8988T (cell line): ENCODE measurements around the gene CREG2.

ENCODE experiments used
- DNase-seq: peaks from one replicate; pipeline ENCODE4 v3.0.0; 2011

The CREG2 gene, protein sequence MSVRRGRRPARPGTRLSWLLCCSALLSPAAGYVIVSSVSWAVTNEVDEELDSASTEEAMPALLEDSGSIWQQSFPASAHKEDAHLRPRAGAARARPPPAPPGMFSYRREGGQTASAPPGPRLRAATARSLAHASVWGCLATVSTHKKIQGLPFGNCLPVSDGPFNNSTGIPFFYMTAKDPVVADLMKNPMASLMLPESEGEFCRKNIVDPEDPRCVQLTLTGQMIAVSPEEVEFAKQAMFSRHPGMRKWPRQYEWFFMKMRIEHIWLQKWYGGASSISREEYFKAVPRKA

DNA sequence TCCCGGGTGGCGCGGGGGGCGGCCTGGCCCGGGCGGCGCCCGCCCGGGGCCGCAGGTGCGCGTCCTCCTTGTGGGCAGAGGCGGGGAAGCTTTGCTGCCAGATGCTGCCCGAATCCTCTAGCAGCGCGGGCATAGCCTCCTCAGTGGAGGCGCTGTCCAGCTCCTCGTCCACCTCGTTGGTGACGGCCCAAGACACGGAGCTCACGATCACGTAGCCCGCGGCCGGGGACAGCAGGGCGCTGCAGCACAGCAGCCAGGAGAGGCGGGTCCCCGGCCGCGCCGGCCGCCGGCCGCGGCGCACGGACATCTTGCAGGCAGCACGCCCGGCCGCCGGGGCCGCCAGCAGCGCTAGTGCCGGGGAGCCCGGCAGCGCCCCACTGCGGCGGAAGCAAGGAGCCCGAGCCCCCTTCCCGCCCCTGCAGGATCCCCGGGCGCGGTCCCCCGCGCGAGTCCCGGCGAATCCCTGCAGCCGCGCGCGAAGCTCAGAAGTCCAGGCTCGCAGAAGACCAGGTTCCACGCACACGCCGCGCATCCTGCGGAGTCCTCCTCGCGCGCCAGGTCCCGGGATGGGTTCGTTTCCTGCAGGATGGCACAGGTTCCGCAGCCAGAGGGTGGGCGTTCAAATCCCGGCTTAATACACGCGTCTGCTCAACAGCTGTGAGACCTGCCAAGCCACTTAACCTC, at the start of gene CREG2:
Gene CREG2, minus strand, starts transcription at position 353 of the 684 bp plus-strand sequence. Its CDS starts 46 bp downstream, at position 307.
- peak; percentile 89 for DNase-seq

DNA sequence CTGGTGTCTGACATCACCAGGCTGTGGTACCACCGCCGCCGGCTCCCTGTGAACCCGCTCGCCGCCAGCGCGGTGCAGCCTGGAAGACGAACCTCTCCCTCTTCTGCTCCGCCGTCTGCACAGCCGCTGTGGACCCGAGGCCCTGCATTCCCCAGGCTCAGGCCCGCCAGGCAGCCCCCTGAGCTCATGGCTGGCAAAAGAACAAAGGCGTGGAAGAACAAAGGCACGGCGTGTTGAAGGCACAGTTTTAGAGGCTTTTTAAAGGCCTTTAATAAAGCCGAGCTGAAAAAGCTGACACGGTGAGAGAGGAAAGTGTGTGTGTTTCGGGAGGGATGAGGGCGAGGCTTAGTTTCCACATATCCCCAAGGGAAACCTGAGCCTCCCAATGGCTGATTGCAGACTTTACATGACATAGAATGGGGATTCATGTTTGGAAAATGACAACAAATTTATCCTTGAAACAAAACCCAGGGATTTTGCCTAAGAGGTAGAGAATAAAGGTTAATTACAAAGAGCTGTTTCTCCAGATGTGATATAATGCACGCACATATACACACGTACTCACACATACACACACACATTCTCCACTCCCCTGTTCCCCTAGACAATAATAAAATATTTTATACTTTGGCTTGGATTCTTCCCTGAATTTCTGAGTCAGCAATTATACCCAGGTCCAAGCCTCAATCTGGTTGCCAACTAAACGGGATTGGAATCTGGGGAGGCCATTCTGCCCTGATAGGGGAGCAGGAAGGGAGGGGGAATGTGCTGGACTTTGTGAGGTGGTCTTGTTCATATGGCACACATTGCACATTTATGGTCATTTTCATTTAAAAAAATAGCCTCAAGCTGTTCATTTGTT, 47.9 kb upstream of the CREG2 start:
- no peak for DNase-seq

DNA sequence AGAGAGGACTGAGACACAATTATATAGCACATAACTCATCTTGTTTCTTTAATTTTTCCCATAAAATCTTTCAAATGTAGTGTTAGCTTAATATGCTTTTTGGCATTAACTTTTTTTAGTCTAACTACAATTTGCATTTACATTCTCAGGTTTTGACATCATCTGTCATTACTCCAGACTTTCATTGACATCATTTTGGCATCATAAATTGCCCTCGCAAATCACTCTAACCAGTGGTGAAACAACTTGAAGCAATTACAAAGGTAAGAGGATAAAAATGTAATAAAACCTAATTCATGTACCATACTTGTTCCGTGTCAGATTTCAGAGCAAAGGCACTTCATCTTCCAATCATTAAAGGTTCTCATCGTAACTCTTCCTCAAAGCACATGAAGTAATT, 46.2 kb upstream of the CREG2 start:
- DNase-seq, result no peak

DNA sequence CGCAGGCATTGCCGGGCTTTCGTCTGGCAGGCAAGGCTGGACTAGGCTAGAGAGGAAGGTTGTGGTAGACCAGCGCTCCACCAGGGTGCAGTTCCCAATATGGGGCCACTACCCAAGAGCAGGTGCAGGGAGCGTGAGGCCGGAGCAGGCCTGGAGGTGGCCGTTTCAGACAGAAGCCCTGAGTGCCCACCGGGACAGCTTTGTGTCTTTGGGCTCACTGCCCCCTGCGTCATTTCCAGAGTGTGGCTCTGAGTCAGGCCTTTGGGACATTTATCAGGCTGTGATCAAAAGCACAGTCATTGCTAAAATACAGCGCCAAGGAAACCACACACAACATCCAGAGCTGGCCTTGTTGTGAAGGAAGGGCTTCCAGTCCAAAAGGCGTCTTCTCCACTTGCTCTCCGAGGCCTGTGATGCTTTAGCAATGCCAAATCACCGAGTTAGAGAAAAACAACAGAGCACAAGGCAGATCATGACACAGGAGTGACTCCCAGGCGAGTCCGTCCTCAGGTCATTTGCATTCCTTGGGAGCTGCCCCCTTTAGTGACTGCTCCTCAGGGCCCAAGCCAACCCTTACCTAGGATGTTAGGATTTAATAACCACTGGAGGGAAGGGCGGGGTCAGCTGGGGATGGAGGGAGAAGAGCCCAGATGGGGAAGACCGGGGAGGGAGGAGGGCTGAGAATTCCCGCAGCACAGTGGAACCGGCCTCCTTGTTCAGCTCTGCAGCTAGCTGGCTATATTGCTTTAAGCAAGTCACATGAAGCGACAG, 45.3 kb upstream of the CREG2 start:
- no peak for DNase-seq

DNA sequence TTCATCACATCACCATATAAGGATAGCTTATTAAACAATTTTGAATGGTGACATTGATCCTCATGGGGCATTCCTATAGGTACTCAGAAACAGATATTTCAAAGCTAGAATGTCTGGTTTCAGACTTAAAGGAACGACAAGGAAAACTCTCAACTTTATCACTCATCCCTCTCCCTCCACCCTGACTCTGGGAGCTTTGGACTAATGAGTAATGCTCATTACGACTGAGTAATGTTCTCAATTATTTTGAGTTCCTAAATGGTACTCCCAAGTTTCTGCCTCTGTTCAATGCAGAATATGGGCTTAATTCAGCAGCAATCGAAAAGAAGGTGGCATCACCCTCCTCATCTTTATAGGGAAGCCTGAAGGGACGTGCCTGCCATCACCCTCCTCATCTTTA, 44.2 kb upstream of the CREG2 start:
- DNase-seq, result no peak

DNA sequence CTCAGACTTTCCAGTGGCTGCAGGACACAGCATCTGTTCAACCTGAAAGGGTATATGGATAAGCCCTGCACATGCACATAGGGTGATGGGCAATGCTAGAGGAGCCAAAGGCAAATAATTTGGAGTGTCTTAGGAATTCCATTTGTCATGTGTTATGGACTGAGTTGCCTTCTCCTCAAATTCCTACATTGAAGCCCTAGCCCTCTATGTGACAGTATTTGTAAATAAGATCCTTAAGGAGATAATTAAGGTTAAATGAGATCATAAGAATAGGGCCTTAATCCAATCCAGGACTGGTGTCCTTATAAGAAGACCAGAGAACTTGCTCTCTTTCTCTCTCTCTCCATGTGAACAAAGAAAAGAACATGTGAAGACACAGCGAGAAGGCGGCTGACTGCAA, 42.9 kb upstream of the CREG2 start:
- no peak for DNase-seq

DNA sequence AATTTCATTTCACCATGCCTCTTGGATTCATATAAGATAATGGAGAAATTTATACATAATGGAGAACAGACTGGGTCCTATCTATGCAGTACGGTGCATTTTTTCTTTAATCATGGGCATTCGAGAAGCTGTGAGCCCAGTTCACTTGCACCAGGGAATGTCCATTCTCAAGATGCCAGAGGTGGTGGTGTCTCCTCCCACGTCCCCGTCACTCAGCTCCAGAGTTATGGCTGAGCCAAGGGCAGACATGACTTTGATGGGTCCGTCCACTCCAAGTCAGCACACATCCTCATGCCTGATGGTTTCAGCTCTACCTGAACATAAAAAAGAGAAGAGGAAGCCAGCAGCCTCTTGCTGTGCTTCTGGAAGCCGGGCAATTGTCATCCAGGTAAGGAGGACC, 42.1 kb upstream of the CREG2 start:
- DNase-seq, result no peak

DNA sequence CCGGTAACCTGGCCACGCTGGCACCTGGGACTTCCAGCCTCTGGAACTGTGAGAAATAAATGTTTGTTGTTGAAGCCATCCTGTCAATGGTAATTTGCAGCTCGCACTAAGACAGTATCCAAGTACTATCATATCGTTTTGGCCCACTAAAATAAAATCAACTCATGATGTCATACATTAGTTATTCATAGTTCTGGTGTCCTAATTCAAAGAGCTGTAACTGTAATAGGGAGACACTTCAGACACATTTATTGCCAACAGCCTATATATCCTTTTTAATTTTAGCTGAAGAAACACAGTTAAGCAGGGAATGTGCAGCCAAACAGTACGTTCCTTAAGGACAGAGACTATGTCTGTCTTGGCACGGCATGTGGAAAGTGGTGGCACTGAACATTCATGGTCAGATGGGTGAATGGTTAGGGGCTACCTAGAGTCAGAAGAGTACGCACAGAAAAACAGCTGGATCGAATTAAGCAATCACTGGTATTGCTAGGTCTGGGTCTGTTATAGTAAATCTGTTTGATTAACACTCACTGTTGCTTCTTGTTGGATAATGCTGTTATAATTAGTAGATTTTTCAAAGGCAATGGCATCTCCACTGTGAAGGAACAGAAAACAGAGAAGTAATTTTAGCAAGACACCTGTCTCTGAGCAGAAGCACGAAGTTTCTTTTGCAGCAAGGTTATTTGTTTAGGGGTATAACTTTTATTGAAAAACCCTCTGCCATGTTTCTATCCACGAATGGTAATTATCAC, 41.3 kb upstream of the CREG2 start:
- DNase-seq, result no peak

DNA sequence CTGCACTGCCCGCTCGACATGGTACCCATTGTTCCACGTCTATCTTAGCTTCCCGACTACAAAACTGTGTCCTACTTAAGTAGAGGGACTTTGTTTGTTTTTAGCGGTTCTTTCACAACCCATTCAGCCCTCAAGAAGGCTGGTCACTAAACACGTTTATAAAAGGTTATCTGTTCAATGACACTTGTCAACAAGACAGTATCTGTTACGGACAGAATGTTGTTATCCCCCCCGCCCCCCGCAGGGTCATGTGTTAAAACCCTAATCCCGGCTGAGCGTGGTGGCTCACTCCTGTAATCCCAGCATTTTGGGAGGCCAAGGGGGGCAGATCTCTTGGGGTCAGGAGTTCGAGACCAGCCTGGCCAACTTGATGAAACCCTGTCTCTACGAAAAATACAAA, 40.4 kb upstream of the CREG2 start:
- no peak for DNase-seq

DNA sequence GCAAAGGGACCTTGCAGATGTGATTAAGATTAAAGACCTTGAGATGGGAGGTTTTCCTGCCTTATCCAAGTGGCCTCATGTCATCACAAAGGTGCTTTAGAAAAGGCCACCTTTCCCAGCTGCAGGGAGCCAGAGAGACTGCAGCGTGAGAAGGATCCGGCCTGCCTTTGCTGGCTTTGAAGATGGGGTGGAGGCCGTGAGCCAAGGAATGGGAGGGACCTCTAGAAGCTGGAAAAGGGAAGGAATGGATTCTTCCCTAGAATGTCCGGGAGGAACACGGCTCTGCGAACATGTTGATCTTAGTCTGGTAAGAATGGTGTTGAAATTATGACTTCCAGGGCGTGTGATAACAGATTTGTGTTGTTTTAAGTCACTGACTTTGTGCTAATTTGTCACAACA, 39.9 kb upstream of the CREG2 start:
- DNase-seq, result no peak

DNA sequence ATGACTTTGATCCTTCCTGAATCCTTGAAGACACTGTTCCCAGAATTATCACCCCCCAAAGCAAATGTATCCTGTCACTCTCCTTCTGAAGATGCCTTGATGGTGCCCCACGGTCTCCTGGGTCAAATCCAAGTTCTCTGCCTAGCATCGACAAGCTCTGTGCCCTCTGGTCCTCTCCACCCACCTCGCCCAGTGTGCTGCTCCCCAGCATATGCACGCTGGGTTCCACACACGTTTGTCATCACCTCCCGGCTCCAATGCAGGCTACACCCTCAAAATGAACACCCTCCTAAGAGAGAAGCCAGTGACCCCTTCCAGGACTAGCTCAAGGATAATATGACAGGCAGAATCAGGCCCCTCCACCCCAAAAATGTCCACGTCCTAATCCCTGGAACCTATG, 39.5 kb upstream of the CREG2 start:
- DNase-seq, result no peak

DNA sequence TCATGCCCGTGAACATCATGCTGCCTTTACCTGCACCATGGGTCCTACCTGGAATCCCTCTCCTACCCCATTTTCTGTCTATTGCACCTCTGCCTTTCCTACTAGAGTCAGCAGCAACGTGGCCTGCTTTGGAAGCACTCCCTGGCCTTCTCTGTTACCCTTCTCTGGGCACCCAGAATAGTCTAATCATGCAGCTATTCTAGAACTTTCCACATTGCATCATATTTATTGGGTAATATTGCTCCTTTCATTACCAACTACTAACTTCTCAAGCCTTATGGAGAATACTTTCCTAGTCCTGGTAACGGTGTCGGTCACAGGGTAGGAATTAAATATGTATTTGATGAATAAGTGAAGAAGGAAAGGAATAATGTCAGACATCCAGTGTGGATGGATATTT, 33.3 kb upstream of the CREG2 start:
- no peak for DNase-seq

DNA sequence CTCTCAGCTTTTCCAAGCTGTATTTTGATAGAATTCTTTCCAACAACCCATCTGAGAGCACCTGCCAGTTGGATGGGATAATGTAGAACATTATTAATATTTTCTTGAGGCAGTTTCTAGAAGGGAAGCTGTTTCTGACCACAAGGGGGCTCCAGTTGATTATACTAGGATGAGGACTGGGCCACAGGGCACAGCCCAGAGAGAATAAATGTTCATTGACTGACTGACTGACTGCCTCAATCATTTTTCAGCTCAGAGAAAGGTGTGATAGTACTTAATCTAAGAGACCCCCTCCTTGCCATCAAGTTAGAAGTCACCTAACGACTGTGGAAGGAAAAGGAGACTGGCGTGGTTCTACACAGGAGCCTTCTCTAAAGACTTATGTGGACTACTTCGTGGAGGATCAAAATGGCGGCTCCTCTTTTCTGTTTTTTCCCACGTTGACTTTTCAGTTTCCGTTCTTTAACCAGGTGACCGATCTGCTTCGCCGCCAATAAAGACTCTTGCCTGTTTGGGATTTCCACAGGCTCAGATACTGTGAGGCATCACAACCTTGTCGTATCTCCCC, 31.9 kb upstream of the CREG2 start:
- DNase-seq, result no peak

DNA sequence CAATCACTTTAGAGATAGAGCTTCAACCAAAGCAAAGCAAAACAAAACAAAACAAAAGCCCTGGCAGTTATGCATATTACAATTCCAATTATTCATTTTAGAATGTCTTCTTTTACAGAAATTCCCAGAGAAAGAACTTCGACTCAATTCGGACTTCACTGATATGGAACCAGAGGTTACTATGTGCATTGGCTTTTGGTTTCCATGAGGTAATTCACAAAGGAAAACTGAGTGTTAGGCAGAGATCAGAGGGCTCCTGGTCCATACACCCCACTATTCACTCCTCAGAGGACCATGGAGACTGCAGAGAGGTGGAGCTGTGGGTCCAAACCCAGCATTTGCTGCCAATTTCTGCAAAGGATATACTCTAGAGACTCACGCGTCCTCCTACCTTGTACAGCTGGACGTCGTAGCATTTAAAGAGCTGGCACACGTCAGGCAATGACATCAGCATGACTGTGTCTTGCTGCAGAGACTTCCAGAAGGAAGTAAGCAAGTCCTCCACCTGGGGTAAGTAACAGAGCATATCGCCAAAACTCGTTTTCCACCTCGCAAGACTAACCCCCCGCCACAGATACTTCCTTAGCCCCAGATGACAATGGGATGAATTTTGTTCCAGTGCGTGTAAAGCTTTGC, 31.3 kb upstream of the CREG2 start:
- no peak for DNase-seq

DNA sequence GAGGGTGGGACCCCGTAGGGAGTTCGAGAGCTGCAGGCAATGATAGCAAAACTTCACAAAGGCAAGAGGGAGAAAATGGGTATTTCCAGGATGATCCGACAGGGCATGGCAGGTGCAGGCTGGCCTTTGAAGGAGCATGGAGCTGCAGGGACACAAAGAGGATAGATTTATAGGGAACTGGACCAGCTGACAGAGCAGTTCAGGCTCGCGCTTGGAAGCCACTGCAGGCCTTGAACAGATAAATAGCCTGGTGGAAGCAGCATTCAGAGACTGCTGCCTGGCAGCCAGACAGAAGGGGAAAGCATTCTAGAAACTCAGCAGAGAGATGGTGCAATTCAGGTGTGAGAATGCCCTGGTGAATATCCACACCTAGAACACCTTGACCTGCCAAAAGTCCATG, 29.3 kb upstream of the CREG2 start:
- DNase-seq, result no peak

DNA sequence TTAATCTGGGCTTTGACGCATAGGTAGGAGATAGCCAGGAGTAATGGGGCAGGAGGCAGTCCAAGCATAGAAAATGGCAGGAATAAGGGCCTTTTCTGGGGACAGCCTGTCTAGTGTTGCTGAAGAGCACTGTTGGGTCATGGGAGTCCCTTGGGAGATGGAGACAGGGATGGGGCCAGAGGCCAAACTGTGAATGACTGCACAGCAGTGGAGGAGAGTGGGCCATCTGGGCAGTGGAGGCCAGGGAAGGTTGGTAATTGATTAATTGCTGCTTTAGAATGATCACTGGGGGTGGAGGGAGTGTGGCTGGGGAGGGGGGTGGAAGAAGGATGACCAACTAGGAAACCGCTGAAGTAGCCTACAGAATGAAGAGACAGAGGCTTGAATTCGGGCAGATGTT, 28.6 kb upstream of the CREG2 start:
- no peak for DNase-seq

DNA sequence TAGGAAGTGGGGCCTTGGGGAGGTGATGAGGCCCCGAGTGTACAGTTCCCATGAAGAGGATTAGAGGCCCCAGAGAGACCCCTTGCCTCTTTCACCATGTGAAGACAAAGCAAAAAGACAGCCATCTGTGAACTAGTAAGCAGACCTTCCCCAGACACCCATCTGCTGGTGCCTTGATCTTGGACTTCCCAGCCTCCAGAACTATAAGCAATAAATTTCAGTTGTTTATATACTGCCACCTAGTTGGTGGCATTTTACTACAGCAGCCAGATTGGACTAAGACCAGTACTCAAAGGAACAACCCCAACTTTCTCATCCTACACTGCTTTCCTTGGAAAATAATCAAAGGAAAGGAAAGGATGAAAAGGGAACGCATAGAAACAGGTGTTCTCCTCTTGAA, 27.9 kb upstream of the CREG2 start:
- DNase-seq, result no peak

DNA sequence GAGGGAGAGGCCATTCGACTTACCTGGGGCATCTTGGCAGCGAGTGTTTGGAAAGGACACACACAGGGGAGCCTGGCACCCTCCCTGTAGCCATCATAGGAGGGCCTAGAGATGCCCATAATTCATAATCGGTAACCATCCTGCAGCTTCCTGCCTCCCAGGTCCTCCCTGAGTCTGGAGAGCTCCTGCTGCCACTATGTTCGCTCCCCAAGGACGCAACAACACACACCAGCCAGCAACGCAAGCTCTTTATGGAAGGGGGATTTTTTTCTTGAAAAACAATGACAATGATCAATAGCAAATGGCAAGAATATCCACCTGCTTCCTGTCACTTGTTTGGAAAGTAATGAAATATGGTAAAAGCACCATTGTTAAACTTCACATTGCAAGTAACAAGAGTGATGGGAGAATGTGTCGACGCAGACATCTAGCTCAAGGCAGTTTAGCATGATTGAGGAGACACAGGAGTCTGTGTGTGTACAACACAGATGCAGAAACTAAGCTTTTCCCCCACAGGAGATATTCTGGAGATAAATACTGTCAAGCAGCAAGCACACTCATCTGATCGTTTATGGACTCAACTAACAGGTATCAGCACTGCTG, 24.9 kb upstream of the CREG2 start:
- DNase-seq, result no peak

DNA sequence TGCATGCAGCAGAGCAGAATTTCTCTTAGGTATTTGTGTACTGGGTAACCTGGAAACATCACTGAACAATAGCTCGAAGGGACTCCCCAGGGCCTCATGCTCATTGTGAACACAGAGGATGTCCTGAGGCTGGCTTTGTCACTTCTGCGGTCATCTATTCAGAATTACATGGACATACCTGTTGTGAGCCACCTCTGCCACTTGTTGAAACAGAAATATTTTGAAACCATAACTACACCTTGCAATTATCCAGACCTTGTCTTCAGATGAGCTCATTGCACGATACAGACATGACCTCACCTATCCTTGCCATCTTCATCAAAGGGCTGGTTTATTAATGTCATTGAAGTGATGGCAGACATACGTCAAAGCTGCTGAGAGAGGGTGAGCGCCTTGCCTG, 23.4 kb upstream of the CREG2 start:
- no peak for DNase-seq

DNA sequence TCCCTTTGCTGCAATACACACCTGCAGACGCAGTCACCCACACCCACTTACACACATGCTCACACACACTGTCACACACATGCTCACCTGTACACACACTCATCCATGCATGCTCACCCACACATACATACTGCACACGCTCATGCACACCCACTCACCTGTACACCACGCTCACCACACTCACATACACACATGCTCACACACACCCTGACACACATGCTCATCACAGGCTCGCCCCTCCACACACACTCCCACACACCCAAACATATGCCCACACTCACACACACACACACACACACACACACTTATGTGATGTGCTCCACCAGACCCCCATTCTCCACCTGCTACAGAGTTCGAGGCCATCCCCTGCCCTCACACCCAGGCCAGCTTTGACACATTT, 22.8 kb upstream of the CREG2 start:
- DNase-seq, result no peak

DNA sequence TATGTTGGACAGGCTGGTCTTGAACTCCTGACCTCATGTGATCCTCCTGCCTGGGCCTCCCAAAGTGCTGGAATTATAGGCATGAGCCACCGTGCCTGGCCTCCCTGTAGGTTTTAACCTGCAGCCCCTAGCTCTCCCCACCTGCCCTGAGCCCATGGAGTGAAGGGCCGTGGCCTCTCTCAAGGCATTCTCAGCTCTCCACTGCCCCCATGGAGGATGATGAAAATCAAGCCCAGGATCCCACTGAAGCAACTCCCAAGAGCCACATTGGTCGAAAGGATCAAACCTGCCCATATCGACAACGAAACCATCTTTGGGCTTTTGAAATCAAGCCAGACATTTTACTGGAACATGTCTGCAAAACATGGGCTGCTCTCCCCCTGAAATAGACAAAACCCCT, 22.4 kb upstream of the CREG2 start:
- DNase-seq, result no peak
